Panc1 (cell line): ENCODE data around the gene PPP1R26.

Experiments
- CTCF ChIP-seq: fragments of 450-650 bp; IDR thresholded peaks from 2 replicates; pipeline ENCODE4 v1.5.1; 2017; ENCODE audit warnings: mild to moderate bottlenecking
- POLR2AphosphoS5 ChIP-seq: IDR thresholded peaks from 2 replicates; pipeline ENCODE4 v1.6.1; 2012; ENCODE audit warnings: mild to moderate bottlenecking, low read depth, low read length, moderate library complexity
- TCF7L2 ChIP-seq: IDR thresholded peaks from 2 replicates; pipeline ENCODE4 v1.6.1; 2011; ENCODE audit warnings: mild to moderate bottlenecking, low read depth, low read length, inconsistent platforms

- TF ChIP-seq CTCF, result no peak
- no peak for TF ChIP-seq TCF7L2
- TF ChIP-seq POLR2AphosphoS5, result no peak
Measured at GRCh38 chr9:135505406-135506187, 26.0 kb downstream of the PPP1R26 start.
